C4-2B (cell line): ENCODE data around the gene FGF22.

Experiments
- H3K27ac ChIP-seq: fragments of 450-650 bp; 2 replicates; pipeline ENCODE4 v1.5.1; 2017
- ZFX ChIP-seq: fragments of 450-650 bp; IDR thresholded peaks from 2 replicates; pipeline ENCODE4 v1.6.1; 2017
- TF ChIP-seq, protein P1 (sequence below): fragments of 450-650 bp; conservative IDR thresholded peaks from 2 replicates; pipeline ENCODE4 v1.5.1; 2017; ENCODE audit warnings: mild to moderate bottlenecking

The FGF22 gene

GRCh38 chr19:656751-657559 is 17.3 kb downstream of the FGF22 start:
- H3K27ac ChIP-seq: no peak overlapping the region
- TF ChIP-seq, protein P1, sequence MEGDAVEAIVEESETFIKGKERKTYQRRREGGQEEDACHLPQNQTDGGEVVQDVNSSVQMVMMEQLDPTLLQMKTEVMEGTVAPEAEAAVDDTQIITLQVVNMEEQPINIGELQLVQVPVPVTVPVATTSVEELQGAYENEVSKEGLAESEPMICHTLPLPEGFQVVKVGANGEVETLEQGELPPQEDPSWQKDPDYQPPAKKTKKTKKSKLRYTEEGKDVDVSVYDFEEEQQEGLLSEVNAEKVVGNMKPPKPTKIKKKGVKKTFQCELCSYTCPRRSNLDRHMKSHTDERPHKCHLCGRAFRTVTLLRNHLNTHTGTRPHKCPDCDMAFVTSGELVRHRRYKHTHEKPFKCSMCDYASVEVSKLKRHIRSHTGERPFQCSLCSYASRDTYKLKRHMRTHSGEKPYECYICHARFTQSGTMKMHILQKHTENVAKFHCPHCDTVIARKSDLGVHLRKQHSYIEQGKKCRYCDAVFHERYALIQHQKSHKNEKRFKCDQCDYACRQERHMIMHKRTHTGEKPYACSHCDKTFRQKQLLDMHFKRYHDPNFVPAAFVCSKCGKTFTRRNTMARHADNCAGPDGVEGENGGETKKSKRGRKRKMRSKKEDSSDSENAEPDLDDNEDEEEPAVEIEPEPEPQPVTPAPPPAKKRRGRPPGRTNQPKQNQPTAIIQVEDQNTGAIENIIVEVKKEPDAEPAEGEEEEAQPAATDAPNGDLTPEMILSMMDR: no peak
- no peak for TF ChIP-seq ZFX

GRCh38 chr19:657611-658010 is 17.9 kb downstream of the FGF22 start:
- TF ChIP-seq, protein P1: no peak
- TF ChIP-seq ZFX: no peak

DNA sequence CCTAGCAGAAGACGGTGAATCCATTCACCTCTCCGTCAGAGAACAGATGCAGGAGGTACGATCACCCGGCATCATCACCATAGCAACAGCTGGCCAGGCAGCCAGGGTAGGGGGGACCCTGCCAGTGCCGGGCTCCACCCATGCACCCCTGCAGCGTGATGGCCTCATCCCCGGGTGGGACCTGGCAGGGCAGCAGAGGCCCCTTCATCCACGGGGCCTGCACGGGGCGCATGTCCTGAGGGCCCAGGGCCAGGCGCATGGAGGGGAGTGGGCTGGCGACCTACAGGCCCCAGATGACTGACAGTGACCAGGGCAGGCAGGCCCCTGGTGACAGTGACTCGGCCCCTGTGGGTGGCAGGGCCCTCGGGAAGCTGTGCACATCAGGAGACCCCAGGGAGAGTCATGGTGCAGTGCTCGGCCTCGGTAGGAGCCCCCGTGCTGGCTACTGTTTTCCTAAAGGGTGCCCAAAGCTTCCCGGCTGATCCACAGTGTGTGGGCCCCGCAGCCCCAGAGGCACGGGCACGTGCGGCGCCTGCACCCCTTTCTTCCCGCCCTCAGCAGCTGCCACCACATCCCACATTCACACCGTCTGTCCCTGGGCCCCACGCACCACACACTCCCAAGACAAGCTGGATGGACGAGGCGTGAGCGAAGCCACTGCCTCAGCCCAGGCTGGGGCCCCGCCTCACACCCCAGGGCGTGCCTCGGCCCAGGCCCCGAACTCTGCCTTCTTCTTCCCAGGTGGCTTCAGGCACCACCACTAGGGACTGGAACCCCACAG is 18.6 kb downstream of the FGF22 start:
- no peak for TF ChIP-seq ZFX
- TF ChIP-seq, protein P1: no peak
- H3K27ac ChIP-seq: no peak overlapping the region

More at GRCh38 chr19:657611-658010, 17.9 kb downstream of the FGF22 start:
- no peak overlapping the region for H3K27ac ChIP-seq

- TF ChIP-seq, protein P1: no peak
- no peak overlapping the region for H3K27ac ChIP-seq
These were observed 19.5 kb downstream of the FGF22 start for GRCh38 chr19:658916-659839.

DNA sequence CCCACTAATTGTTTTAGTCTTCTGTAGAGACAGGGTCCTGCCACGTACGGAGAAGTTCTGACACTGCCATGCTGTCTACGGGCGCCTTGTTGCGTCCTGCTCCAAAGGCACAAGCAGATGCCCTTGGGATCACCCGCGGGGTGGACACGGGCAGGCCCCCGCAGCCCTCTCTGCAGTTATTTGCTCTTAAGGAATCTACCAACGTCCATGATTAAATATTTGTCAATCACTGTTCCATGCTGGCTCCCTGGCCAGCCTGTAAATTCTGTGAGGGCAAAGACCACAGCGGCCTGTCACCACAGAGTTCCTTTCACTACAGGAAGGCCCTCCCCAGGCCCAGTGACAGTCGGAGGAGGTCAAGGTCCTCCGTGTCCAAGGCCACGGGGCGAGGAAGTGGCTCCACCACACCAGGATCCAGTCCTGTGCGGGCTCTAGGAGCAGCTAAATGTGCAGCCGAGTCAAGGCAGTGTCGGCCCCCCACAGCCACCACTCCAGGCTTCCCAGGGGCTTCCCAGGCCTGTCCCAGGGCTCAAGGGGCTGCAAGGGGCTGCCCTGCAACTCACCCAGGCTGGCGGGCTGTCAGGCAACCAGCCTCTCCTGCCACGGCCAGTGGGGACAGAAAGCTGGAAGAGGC is 21.2 kb downstream of the FGF22 start:
- TF ChIP-seq ZFX: no peak
- TF ChIP-seq, protein P1: no peak
- H3K27ac ChIP-seq: peak overlapping the region; percentile 100

DNA sequence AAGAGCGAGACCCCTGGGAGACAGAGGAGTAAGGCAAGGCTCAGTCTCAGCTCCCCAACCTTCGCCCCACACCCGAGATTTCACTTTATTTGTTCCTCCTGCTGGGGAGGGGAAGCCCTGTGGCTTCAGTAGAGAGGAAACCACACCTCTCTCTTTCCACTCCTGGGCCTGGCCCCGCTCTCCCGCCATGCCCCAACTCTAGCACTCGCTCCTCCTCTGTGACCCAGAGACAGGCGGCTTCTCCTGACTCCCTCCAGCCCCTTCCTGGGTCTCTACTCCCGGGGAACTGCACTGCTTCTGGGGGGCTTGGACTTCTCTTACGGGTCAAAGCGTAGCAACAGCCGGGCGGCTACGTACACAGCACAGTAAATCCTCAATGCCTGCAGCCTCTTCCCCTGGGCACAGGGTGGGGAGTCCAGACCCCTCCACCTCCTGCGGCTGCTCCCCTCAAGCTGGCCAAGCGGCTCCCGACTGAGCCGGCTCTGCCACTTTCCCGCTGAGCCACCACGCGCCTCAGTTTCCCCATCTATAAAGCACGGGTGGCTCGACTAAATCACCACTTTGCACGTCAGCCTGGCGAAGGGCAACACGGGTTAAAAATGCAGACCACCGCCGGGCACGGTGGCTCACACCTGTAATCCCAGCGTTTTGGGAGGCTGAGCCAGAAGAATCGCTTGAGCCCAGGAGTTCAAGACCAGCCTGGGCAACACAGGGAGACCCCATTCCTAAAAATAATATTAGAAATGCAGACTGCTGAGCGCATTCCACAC is 21.9 kb downstream of the FGF22 start:
- TF ChIP-seq ZFX: no peak
- TF ChIP-seq, protein P1: no peak
- H3K27ac ChIP-seq: peak overlapping the region; percentile 100
